ENCODE measurements around the gene PAM.

The PAM gene

GRCh38 chr5:103027267-103027666, 272.2 kb downstream of the PAM start:
- Mint-ChIP-seq H3K27ac (no peak overlapping the region), H3K9me3 (no peaks in the 10 kb centered on the region), H3K36me3 (ENCODE audit: low read depth) (peaks cover 5% of the 10 kb centered on the region), H3K27me3 (ENCODE audit: low read depth, poor library complexity) (no peaks in the 10 kb centered on the region), H3K4me3 (no peak overlapping the region), H3K4me1 (no peaks in the 10 kb centered on the region)
- no peak for TF ChIP-seq CTCF (IDR thresholded peaks at IDR 0.05)
- no peak for DNase-seq

DNA sequence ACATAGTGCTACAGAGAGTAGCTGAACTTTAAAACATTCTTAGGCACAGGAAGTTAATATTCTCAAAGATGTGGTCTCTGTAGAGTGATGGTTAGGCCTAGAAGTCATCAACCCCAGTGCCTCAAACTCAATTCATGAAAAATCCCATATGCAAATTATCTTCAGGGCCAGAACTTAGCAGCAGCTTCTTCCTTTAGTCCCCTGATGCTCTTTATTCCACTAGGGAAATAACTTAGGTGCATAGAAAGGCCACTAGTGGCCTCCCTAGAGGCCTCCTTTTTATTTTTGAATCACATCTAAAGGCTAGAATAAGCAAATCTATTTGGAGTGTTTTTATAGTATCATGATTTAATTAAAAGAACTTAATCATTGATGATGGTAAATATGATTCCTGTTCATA, 276.5 kb downstream of the PAM start:
- H3K4me1 Mint-ChIP-seq = no peaks in the 10 kb centered on the region
- DNase-seq = no peak
- no peaks in the 10 kb centered on the region for H3K9me3 Mint-ChIP-seq
- TF ChIP-seq CTCF (IDR thresholded peaks at IDR 0.05) = peak; percentile 18
- H3K27ac Mint-ChIP-seq = no peak overlapping the region
- peaks cover 14% of the 10 kb centered on the region for H3K36me3 Mint-ChIP-seq (ENCODE audit: low read depth)
- no peak overlapping the region for H3K4me3 Mint-ChIP-seq
- no peaks in the 10 kb centered on the region for H3K27me3 Mint-ChIP-seq (ENCODE audit: low read depth, poor library complexity)

DNA sequence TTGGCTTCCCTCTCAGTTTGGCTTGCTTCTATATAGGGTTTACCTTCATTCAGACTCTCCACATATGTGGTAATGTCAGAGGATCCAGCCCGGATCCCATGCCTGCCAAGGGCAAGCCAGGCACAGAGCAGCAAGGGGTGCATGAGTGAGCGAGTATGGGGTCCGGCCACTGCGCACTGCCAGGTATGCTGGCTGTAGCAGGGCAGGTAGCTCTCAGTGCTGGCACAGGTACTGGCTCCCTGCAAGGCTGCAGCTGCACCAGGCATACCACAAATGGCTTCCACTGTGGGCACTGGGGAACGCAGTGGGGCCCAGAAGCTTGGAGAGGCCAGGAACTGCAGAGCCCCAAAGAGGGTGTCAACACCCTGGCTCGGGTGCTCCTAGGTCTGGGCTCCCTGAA, 278.6 kb downstream of the PAM start:
- Mint-ChIP-seq H3K9me3 (no peaks in the 10 kb centered on the region), H3K36me3 (ENCODE audit: low read depth) (peaks cover 14% of the 10 kb centered on the region), H3K27ac (no peak overlapping the region), H3K4me3 (no peak overlapping the region), H3K27me3 (ENCODE audit: low read depth, poor library complexity) (no peaks in the 10 kb centered on the region), H3K4me1 (no peaks in the 10 kb centered on the region)
- no peak for DNase-seq
- TF ChIP-seq CTCF (IDR thresholded peaks at IDR 0.05) = no peak

GRCh38 chr5:103034662-103035392, 279.7 kb downstream of the PAM start:
- peak; percentile 7 for DNase-seq
- Mint-ChIP-seq H3K36me3 (ENCODE audit: low read depth) (peaks cover 14% of the 10 kb centered on the region), H3K27ac (no peak overlapping the region), H3K9me3 (no peaks in the 10 kb centered on the region), H3K27me3 (ENCODE audit: low read depth, poor library complexity) (no peaks in the 10 kb centered on the region), H3K4me3 (no peak overlapping the region), H3K4me1 (no peaks in the 10 kb centered on the region)
- no peak for TF ChIP-seq CTCF (IDR thresholded peaks at IDR 0.05)

- H3K36me3 Mint-ChIP-seq (ENCODE audit: low read depth) = peaks cover 14% of the 10 kb centered on the region
- no peak overlapping the region for H3K27ac Mint-ChIP-seq
- no peaks in the 10 kb centered on the region for H3K27me3 Mint-ChIP-seq (ENCODE audit: low read depth, poor library complexity)
- TF ChIP-seq CTCF (IDR thresholded peaks at IDR 0.05) = no peak
- H3K4me1 Mint-ChIP-seq = no peaks in the 10 kb centered on the region
- H3K9me3 Mint-ChIP-seq = no peaks in the 10 kb centered on the region
- no peak for DNase-seq
- H3K4me3 Mint-ChIP-seq = no peak overlapping the region
These were observed 280.6 kb downstream of the PAM start for GRCh38 chr5:103035701-103036100.

DNA sequence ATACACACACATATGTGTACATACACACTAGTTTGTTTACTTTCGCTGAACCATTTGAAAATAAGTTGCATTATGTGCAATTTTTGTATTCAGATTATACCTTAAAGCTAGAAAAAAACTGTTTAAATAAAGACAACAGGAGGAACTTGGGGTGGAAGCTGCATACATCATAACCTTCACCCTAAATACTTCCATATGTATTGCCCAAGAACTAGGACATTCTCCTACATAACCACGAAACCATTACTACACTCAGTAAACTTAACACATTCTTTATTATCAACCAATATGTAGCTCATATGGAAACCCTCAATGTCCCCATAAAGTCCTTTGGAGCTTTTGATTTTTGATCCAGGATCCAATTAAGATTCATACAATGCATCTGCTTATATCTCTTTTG, 281.5 kb downstream of the PAM start:
- no peaks in the 10 kb centered on the region for H3K9me3 Mint-ChIP-seq
- DNase-seq = no peak
- no peaks in the 10 kb centered on the region for H3K27me3 Mint-ChIP-seq (ENCODE audit: low read depth, poor library complexity)
- H3K4me1 Mint-ChIP-seq = no peaks in the 10 kb centered on the region
- H3K4me3 Mint-ChIP-seq = no peak overlapping the region
- H3K36me3 Mint-ChIP-seq (ENCODE audit: low read depth) = peaks cover 14% of the 10 kb centered on the region
- no peak overlapping the region for H3K27ac Mint-ChIP-seq
- no peak for TF ChIP-seq CTCF (IDR thresholded peaks at IDR 0.05)

Measured in nephron progenitor cell (in vitro differentiated cells).